SHP77 (cell line): ENCODE results near the gene POLR2E.

Experiments
- DNase-seq, 2 experiments: peaks; one replicate each; lab custom pipeline; 2025; lab: John Stamatoyannopoulos, UW

POLR2E gene

GRCh38 chr19:1064661-1065605 is 30.2 kb downstream of the POLR2E start:
- DNase-seq: peak; percentile 25 to 58

- DNase-seq: no peak
Measured at GRCh38 chr19:1063909-1064660, 31.1 kb downstream of the POLR2E start.

- no peak for DNase-seq
Measured at GRCh38 chr19:1063030-1063908, 31.9 kb downstream of the POLR2E start.

GRCh38 chr19:1062387-1063029 is 32.7 kb downstream of the POLR2E start:
- no peak for DNase-seq

- DNase-seq: no peak
Measured at GRCh38 chr19:1061987-1062386, 33.2 kb downstream of the POLR2E start.

GRCh38 chr19:1060689-1061088 is 34.5 kb downstream of the POLR2E start:
- DNase-seq: no peak

- DNase-seq: no peak
Measured at GRCh38 chr19:1058112-1058511, 37.1 kb downstream of the POLR2E start.

- DNase-seq: peak in 1 of 2 experiments; percentile 25
Measured at GRCh38 chr19:1057176-1057855, 37.9 kb downstream of the POLR2E start.

GRCh38 chr19:1055886-1056620 is 39.1 kb downstream of the POLR2E start:
- DNase-seq: no peak

GRCh38 chr19:1055028-1055425 is 40.1 kb downstream of the POLR2E start:
- no peak for DNase-seq

GRCh38 chr19:1054102-1055027 is 40.8 kb downstream of the POLR2E start:
- no peak for DNase-seq

- no peak for DNase-seq
Measured at GRCh38 chr19:1053176-1054101, 41.7 kb downstream of the POLR2E start.

- no peak for DNase-seq
Measured at GRCh38 chr19:1052349-1052975, 42.7 kb downstream of the POLR2E start.

GRCh38 chr19:1051791-1052190 is 43.4 kb downstream of the POLR2E start:
- no peak for DNase-seq

- DNase-seq: no peak
Measured at GRCh38 chr19:1050989-1051788, 44.0 kb downstream of the POLR2E start.

- no peak for DNase-seq
Measured at GRCh38 chr19:1049800-1050199, 45.4 kb downstream of the POLR2E start.

GRCh38 chr19:1049106-1049505 is 46.1 kb downstream of the POLR2E start:
- no peak for DNase-seq
